Skeletal muscle tissue (tissue), 4 donors: ENCODE data around the gene CFAP100. TPM values are rescaled to one million over a fixed set of nuclear protein-coding genes. Genes with fewer than 3 reads are reported as not detected.

Experiments used
- H3K27ac ChIP-seq: one replicate; pipeline ENCODE4 v1.7.0; 2013; ENCODE audit warnings: mild to moderate bottlenecking, low read depth, low read length, inconsistent platforms
- H3K27me3 ChIP-seq, 3 donors: one replicate each; pipeline ENCODE4 v1.7.0; 2013; ENCODE audit warnings: low read length in 3 of 3; ENCODE audit not compliant: control insufficient read depth in 3 of 3, insufficient read depth in 3 of 3
- H3K36me3 ChIP-seq, 3 donors: one replicate each; pipeline ENCODE4 v1.7.0; 2013; ENCODE audit warnings: low read length in 3 of 3; ENCODE audit not compliant: control insufficient read depth in 3 of 3, insufficient read depth in 3 of 3
- H3K4me1 ChIP-seq, 3 donors: one replicate each; pipeline ENCODE4 v1.7.0; 2013; ENCODE audit warnings: low read length in 3 of 3, mild to moderate bottlenecking in 3 of 3; ENCODE audit not compliant: control insufficient read depth in 3 of 3, insufficient read depth in 3 of 3
- H3K4me3 ChIP-seq, 3 donors: one replicate each; pipeline ENCODE4 v1.7.0; 2013; ENCODE audit warnings: low read length in 3 of 3
- H3K9ac ChIP-seq, 3 donors: one replicate each; pipeline ENCODE4 v1.7.0; 2013; ENCODE audit warnings: low read length in 3 of 3, mild to moderate bottlenecking in 3 of 3, moderate library complexity in 2 of 3, low read depth in 1 of 3
- H3K9me3 ChIP-seq, 3 donors: one replicate each; pipeline ENCODE4 v1.7.0; 2013; ENCODE audit warnings: low read length in 3 of 3; ENCODE audit not compliant: control insufficient read depth in 3 of 3
- total RNA-seq: library from RNA; depleted of rRNA; stranded (reverse); fragments of >200 nt; gene quantifications from one replicate; pipeline ENCODE4 v1.2.3, GENCODE V29; 2014
- donor health status: Osteomylitis.

The CFAP100 gene
- total RNA-seq, 1 donor from 2014 or later: not detected

GRCh38 chr3:126446301-126446700, 51.6 kb downstream of the CFAP100 start:
- H3K9ac ChIP-seq: peak overlapping the region in 1 of 3 donors; percentile 8
- no peaks in the 10 kb centered on the region for H3K9me3 ChIP-seq
- peaks cover 15 to 32% (median 30%) of the 10 kb centered on the region in 3 donors for H3K4me1 ChIP-seq
- H3K27ac ChIP-seq: no peak overlapping the region
- no peak overlapping the region for H3K4me3 ChIP-seq
- peaks cover 27 to 33% (median 30%) of the 10 kb centered on the region in 3 donors for H3K36me3 ChIP-seq
- H3K27me3 ChIP-seq: no peaks in the 10 kb centered on the region

- H3K27ac ChIP-seq: no peak overlapping the region
- H3K9ac ChIP-seq: no peak overlapping the region
- no peaks in the 10 kb centered on the region for H3K27me3 ChIP-seq
- no peaks in the 10 kb centered on the region for H3K9me3 ChIP-seq
- peaks cover 31 to 33% (median 33%) of the 10 kb centered on the region in 3 donors for H3K36me3 ChIP-seq
- no peak overlapping the region for H3K4me3 ChIP-seq
- peaks cover 12 to 31% (median 25%) of the 10 kb centered on the region in 3 donors for H3K4me1 ChIP-seq
These were observed 52.1 kb downstream of the CFAP100 start for GRCh38 chr3:126446791-126447190.

GRCh38 chr3:126447456-126448106, 52.9 kb downstream of the CFAP100 start:
- H3K9ac ChIP-seq: no peak overlapping the region
- peaks cover 9 to 33% (median 29%) of the 10 kb centered on the region in 3 donors for H3K4me1 ChIP-seq
- no peak overlapping the region for H3K4me3 ChIP-seq
- H3K27me3 ChIP-seq: no peaks in the 10 kb centered on the region
- H3K9me3 ChIP-seq: no peaks in the 10 kb centered on the region
- no peak overlapping the region for H3K27ac ChIP-seq
- peaks cover 37 to 39% (median 37%) of the 10 kb centered on the region in 3 donors for H3K36me3 ChIP-seq

- Histone ChIP-seq H3K9me3 (no peaks in the 10 kb centered on the region), H3K36me3 (peaks cover 37 to 39% (median 37%) of the 10 kb centered on the region in 3 donors), H3K9ac (no peak overlapping the region), H3K4me1 (peaks cover 9 to 33% (median 29%) of the 10 kb centered on the region in 3 donors), H3K27me3 (no peaks in the 10 kb centered on the region), H3K4me3 (no peak overlapping the region), H3K27ac (no peak overlapping the region)
These were observed 53.6 kb downstream of the CFAP100 start for GRCh38 chr3:126448136-126448892.

GRCh38 chr3:126448893-126449180, 54.1 kb downstream of the CFAP100 start:
- H3K9me3 ChIP-seq: no peaks in the 10 kb centered on the region
- H3K4me1 ChIP-seq: peaks cover 9 to 33% (median 29%) of the 10 kb centered on the region in 3 donors
- H3K4me3 ChIP-seq: no peak overlapping the region
- no peak overlapping the region for H3K27ac ChIP-seq
- no peak overlapping the region for H3K9ac ChIP-seq
- peaks cover 37 to 39% (median 37%) of the 10 kb centered on the region in 3 donors for H3K36me3 ChIP-seq
- H3K27me3 ChIP-seq: no peaks in the 10 kb centered on the region

GRCh38 chr3:126449621-126450051, 54.9 kb downstream of the CFAP100 start:
- Histone ChIP-seq H3K9me3 (no peaks in the 10 kb centered on the region), H3K36me3 (peaks cover 37 to 41% (median 41%) of the 10 kb centered on the region in 3 donors), H3K4me1 (peaks cover 9 to 37% (median 33%) of the 10 kb centered on the region in 3 donors), H3K27me3 (no peaks in the 10 kb centered on the region), H3K4me3 (no peak overlapping the region), H3K9ac (no peak overlapping the region), H3K27ac (no peak overlapping the region)

- no peak overlapping the region for H3K27ac ChIP-seq
- peaks cover 37 to 46% (median 41%) of the 10 kb centered on the region in 3 donors for H3K36me3 ChIP-seq
- peaks cover 10 to 40% (median 33%) of the 10 kb centered on the region in 3 donors for H3K4me1 ChIP-seq
- H3K9ac ChIP-seq: no peak overlapping the region
- H3K27me3 ChIP-seq: no peaks in the 10 kb centered on the region
- no peak overlapping the region for H3K4me3 ChIP-seq
- no peaks in the 10 kb centered on the region for H3K9me3 ChIP-seq
These were observed 55.5 kb downstream of the CFAP100 start for GRCh38 chr3:126450219-126450618.

- Histone ChIP-seq H3K27ac (no peak overlapping the region), H3K9ac (no peak overlapping the region), H3K27me3 (no peaks in the 10 kb centered on the region), H3K4me3 (no peak overlapping the region), H3K4me1 (peaks cover 12 to 40% (median 29%) of the 10 kb centered on the region in 3 donors), H3K36me3 (peaks cover 37 to 50% (median 39%) of the 10 kb centered on the region in 3 donors), H3K9me3 (no peaks in the 10 kb centered on the region)
These were observed 56.0 kb downstream of the CFAP100 start for GRCh38 chr3:126450744-126451143.

- H3K9me3 ChIP-seq: no peaks in the 10 kb centered on the region
- H3K4me1 ChIP-seq: peaks cover 12 to 41% (median 29%) of the 10 kb centered on the region in 3 donors
- peaks cover 36 to 51% (median 42%) of the 10 kb centered on the region in 3 donors for H3K36me3 ChIP-seq
- peak overlapping the region in 1 of 3 donors; percentile 33 for H3K9ac ChIP-seq
- H3K27me3 ChIP-seq: no peaks in the 10 kb centered on the region
- no peak overlapping the region for H3K27ac ChIP-seq
- H3K4me3 ChIP-seq: no peak overlapping the region
These were observed 56.8 kb downstream of the CFAP100 start for GRCh38 chr3:126451511-126451910.

GRCh38 chr3:126452213-126452612, 57.5 kb downstream of the CFAP100 start:
- no peaks in the 10 kb centered on the region for H3K9me3 ChIP-seq
- peaks cover 43 to 58% (median 49%) of the 10 kb centered on the region in 3 donors for H3K36me3 ChIP-seq
- peak overlapping the region in 1 of 3 donors; percentile 25 for H3K9ac ChIP-seq
- no peak overlapping the region for H3K4me3 ChIP-seq
- no peak overlapping the region for H3K27ac ChIP-seq
- H3K27me3 ChIP-seq: no peaks in the 10 kb centered on the region
- peaks cover 12 to 44% (median 29%) of the 10 kb centered on the region in 3 donors for H3K4me1 ChIP-seq
